GM12878 (cell line): ENCODE measurements around the gene ZNF641. TPM values are rescaled to one million over a fixed set of nuclear protein-coding genes. Genes with fewer than 3 reads are reported as not detected.

Experiments used
- ATAC-seq: fragments of 200-7000 bp; cut with Tn5 transposase; 3 replicates; pipeline ENCODE4 v1.9.1; 2020; ENCODE audit warnings: mild to moderate bottlenecking, moderate library complexity
- BruUV-seq: library from RNA; stranded (reverse); fragments of 400-500 nt; replicated peaks from 2 replicates; lab custom pipeline; 2021; lab: Mats Ljungman, UMichigan
- CTCF ChIA-PET: fragments of 300-600 bp; sonication (Branson Sonifier 250); formaldehyde crosslinking; extraction: SDS; loops from one replicate; lab custom pipeline; 2021; ENCODE audit warnings: inconsistent platforms; lab: Yijun Ruan, JAX
- POLR2A ChIA-PET: fragments of 350-600 bp; formaldehyde crosslinking; extraction: SDS; loops from one replicate; lab custom pipeline; 2021; ENCODE audit warnings: inconsistent platforms; lab: Charles Lee
- RAD21 ChIA-PET: fragments of 300-600 bp; sonication (Branson Sonifier 250); formaldehyde crosslinking; loops from one replicate; lab custom pipeline; 2023; ENCODE audit warnings: antibody characterized with exemption; ENCODE audit not compliant: unreplicated experiment; lab: Charles Lee
- SMC1A ChIA-PET: fragments of 300-600 bp; sonication (Branson Sonifier 250); formaldehyde crosslinking; loops from one replicate; lab custom pipeline; 2023; ENCODE audit not compliant: unreplicated experiment, uncharacterized antibody; lab: Charles Lee
- DNase-seq: peaks from one replicate; pipeline ENCODE4 v3.0.0-alpha.2; 2011; ENCODE audit warnings: low read depth, low spot score
- FAIRE-seq: peaks from 3 replicates; lab custom pipeline; 2011; peaks lifted over from hg19 to GRCh38; lab: Jason Lieb, UNC
- H2AFZ ChIP-seq: 2 replicates; pipeline ENCODE4 v1.6.0; 2011; ENCODE audit warnings: low read depth, low read length, control low read depth; ENCODE audit not compliant: control insufficient read depth
- H3K27ac ChIP-seq: 2 replicates; pipeline ENCODE4 v1.5.1; 2011; ENCODE audit warnings: control low read depth; ENCODE audit not compliant: control insufficient read depth, insufficient read depth
- H3K27me3 ChIP-seq, 2 experiments: replicated peaks in 1 of 2; 2 replicates each; pipeline versions ENCODE4 v1.6.0 to v1.6.1; 2011; ENCODE audit warnings: low read length in 1 of 2; ENCODE audit not compliant: control insufficient read depth in 2 of 2, insufficient read depth in 2 of 2
- H3K36me3 ChIP-seq, 2 experiments: 2 replicates each; pipeline ENCODE4 v1.5.1; 2011; ENCODE audit warnings: low read length in 1 of 2; ENCODE audit not compliant: control insufficient read depth in 2 of 2, insufficient read depth in 2 of 2
- H3K4me1 ChIP-seq: 2 replicates; pipeline ENCODE4 v1.6.1; 2011; ENCODE audit warnings: mild to moderate bottlenecking, low read length, moderate library complexity, mixed read lengths; ENCODE audit not compliant: control insufficient read depth, insufficient read depth
- H3K4me2 ChIP-seq: 2 replicates; pipeline ENCODE4 v1.6.0; 2011; ENCODE audit warnings: control low read depth; ENCODE audit not compliant: control insufficient read depth, insufficient read depth
- H3K4me3 ChIP-seq: fragments of 200-600 bp; sonication (generic); 2 replicates; pipeline ENCODE4 v1.5.1; 2016
- H3K79me2 ChIP-seq: 2 replicates; pipeline ENCODE4 v1.6.0; 2011; ENCODE audit warnings: low read length; ENCODE audit not compliant: control insufficient read depth, insufficient read depth
- H3K9ac ChIP-seq: 2 replicates; pipeline ENCODE4 v1.8.0; 2011; ENCODE audit warnings: low read length, control low read depth, mixed read lengths; ENCODE audit not compliant: control insufficient read depth, insufficient read depth
- H3K9me3 ChIP-seq: replicated peaks from 3 replicates; pipeline ENCODE4 v1.5.1; 2011; ENCODE audit warnings: mild to moderate bottlenecking, low read length; ENCODE audit not compliant: control insufficient read depth, insufficient read depth
- H4K20me1 ChIP-seq: 2 replicates; pipeline ENCODE4 v1.6.0; 2011; ENCODE audit not compliant: control insufficient read depth, insufficient read depth
- ATF2 ChIP-seq: IDR thresholded peaks from 2 replicates; pipeline ENCODE4 v1.6.1; 2012; ENCODE audit warnings: low read length, inconsistent platforms
- CHD2 ChIP-seq: IDR thresholded peaks from 2 replicates; pipeline ENCODE4 v1.6.1; 2011; ENCODE audit warnings: low read depth, low read length, improper control_type of control experiment, borderline replicate concordance
- FOXM1 ChIP-seq: IDR thresholded peaks from 2 replicates; pipeline ENCODE4 v1.6.1; 2012; ENCODE audit warnings: low read depth, mild to moderate bottlenecking, inconsistent platforms, low read length, moderate library complexity
- JUNB ChIP-seq: IDR thresholded peaks from 2 replicates; pipeline ENCODE4 v1.6.1; 2016; ENCODE audit warnings: antibody characterized with exemption, mild to moderate bottlenecking
- MEF2A ChIP-seq: IDR thresholded peaks from 2 replicates; pipeline ENCODE4 v1.6.1; 2011; ENCODE audit warnings: low read depth, mild to moderate bottlenecking, low read length, moderate library complexity; ENCODE audit not compliant: insufficient read depth
- NFIC ChIP-seq: IDR thresholded peaks from 2 replicates; pipeline ENCODE4 v1.6.1; 2012; ENCODE audit warnings: low read depth, mild to moderate bottlenecking, inconsistent platforms, low read length, moderate library complexity
- RAD21 ChIP-seq: IDR thresholded peaks from 2 replicates; pipeline ENCODE4 v1.6.1; 2011; ENCODE audit warnings: mild to moderate bottlenecking, low read depth, low read length, moderate library complexity; ENCODE audit not compliant: insufficient read depth
- RBBP5 ChIP-seq: fragments of 200-600 bp; sonication (generic); conservative IDR thresholded peaks from 2 replicates; pipeline ENCODE4 v1.6.1; 2016
- RUNX3 ChIP-seq: IDR thresholded peaks from 2 replicates; pipeline ENCODE4 v1.6.1; 2012; ENCODE audit warnings: low read length, inconsistent platforms
- YBX1 ChIP-seq: fragments of 450-650 bp; IDR thresholded peaks from 2 replicates; pipeline ENCODE4 v1.6.1; 2016; ENCODE audit warnings: antibody characterized with exemption
- WGBS: methylation state at CpG from one replicate; pipeline ENCODE4 v1.1.6; 2016; ENCODE audit warnings: low lambda C conversion rate; ENCODE audit not compliant: insufficient replicate concordance, insufficient coverage; ENCODE audit errors: missing lambda C conversion rate; 5-methylcytosine and 5-hydroxymethylcytosine counted together
- in situ Hi-C: fragments of 300-500 bp; cut with MboI; formaldehyde crosslinking; loops from 9 replicates; pipeline ENCODE4 v1.14.3; 2018; ENCODE audit warnings: mixed read lengths
- intact Hi-C: fragments of 100-400 bp; cut with micrococcal nuclease; formaldehyde crosslinking; loops from one replicate; pipeline ENCODE4 v1.14.2; 2022; ENCODE audit not compliant: unreplicated experiment
- polyA plus RNA-seq, 11 experiments: library from polyadenylated mRNA; depleted of rRNA in 4 of 11; unstranded in 6 of 11; stranded (reverse) in 5 of 11; fragments of >200 nt; fragmentation: Nextera tagmentation in 4 of 11; fragmentation: Illumina TruSeq in 1 of 11; extraction: Ambion mirVana in 4 of 11; extraction: Trizol in 1 of 11; gene quantifications; 1 replicate in 1 of 11; 2 replicates in 10 of 11; pipeline versions ENCODE4 v1.2.1 to v1.2.3, GENCODE V29; 2011 to 2016; ENCODE audit warnings: inconsistent platforms in 2 of 11, missing spikeins in 2 of 11, low read depth in 1 of 11
- total RNA-seq, 4 experiments: library from RNA; depleted of rRNA in 3 of 4; stranded (reverse); fragments of >200 nt in 3 of 4; fragmentation: Illumina TruSeq in 1 of 4; extraction: Trizol in 1 of 4; gene quantifications; 2 replicates each; pipeline versions ENCODE4 v1.2.1 to v1.2.3, GENCODE V29; 2013 to 2021
- TF ChIP-seq, protein P1 (sequence below): fragments of 450-650 bp; IDR thresholded peaks from 2 replicates; pipeline ENCODE4 v1.6.1; 2018; ENCODE audit warnings: borderline replicate concordance, mild to moderate bottlenecking; ENCODE audit not compliant: partially characterized antibody

Gene ZNF641
- total and polyA plus RNA-seq, 10 of the 15 experiments (the other 5 are each of a cell fraction or from before 2014, with no cell fraction given) = 1.1 to 10.3 (median 6.3) TPM

DNA sequence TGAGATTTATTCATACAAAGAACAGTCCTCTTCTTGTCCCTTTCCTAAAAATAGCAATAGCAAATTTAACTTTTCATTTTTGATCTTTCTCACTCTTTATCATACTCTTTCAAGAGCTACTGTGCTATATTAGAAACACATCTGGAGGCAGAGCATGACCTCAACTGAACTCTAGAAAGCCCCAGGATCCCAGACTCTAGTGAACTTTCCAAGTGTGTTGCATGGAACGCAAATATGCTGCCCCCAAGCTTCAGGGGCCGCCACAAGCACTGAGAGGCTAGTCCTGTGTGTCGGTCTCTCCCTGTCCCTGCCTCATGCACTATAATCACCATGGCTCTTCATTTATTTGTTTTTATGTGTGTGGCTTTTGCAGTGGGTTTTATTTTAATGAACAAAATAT lies 38.7 kb upstream of the ZNF641 start:
- 0 out of 2 replicates have a peak, but pooled peaks have one; percentile 21 for TF ChIP-seq ATF2
- peak; percentile 54; the same call in 1 of the 2 replicates for TF ChIP-seq MEF2A
- no peak for TF ChIP-seq CHD2
- TF ChIP-seq NFIC = peak; percentile 59; the same call in 1 of the 2 replicates
- 0 out of 2 replicates have a peak, but pooled peaks have one; percentile 9 for TF ChIP-seq JUNB
- TF ChIP-seq RAD21 = peak; percentile 10; the same call in 1 of the 2 replicates
- no peak for TF ChIP-seq RBBP5
- TF ChIP-seq, protein P1, sequence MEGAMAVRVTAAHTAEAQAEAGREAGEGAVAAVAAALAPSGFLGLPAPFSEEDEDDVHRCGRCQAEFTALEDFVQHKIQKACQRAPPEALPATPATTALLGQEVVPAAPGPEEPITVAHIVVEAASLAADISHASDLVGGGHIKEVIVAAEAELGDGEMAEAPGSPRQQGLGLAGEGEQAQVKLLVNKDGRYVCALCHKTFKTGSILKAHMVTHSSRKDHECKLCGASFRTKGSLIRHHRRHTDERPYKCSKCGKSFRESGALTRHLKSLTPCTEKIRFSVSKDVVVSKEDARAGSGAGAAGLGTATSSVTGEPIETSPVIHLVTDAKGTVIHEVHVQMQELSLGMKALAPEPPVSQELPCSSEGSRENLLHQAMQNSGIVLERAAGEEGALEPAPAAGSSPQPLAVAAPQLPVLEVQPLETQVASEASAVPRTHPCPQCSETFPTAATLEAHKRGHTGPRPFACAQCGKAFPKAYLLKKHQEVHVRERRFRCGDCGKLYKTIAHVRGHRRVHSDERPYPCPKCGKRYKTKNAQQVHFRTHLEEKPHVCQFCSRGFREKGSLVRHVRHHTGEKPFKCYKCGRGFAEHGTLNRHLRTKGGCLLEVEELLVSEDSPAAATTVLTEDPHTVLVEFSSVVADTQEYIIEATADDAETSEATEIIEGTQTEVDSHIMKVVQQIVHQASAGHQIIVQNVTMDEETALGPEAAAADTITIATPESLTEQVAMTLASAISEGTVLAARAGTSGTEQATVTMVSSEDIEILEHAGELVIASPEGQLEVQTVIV = no peak
- TF ChIP-seq YBX1 = no peak
- TF ChIP-seq RUNX3 = peak; percentile 18; the same call in 1 of the 2 replicates
- TF ChIP-seq FOXM1 = 0 out of 2 replicates have a peak, but pooled peaks have one; percentile 38
- TF ChIP-seq, all 136 proteins: peak for 7
- POLR2A ChIA-PET = no interaction called here
- no peaks in the 10 kb centered on the region for H3K9me3 ChIP-seq
- no peaks in the 10 kb centered on the region for H3K79me2 ChIP-seq
- WGBS = 44% methylated on average over 3 of the region's 3 CpGs
- no peak overlapping the region for H3K4me3 ChIP-seq
- ATAC-seq (no peak), DNase-seq (no peak), FAIRE-seq (no peak)
- no peaks in the 10 kb centered on the region for H4K20me1 ChIP-seq
- no peaks in the 10 kb centered on the region for H3K4me1 ChIP-seq
- no TSS peak for BruUV-seq
- intact Hi-C loops = no loop called here
- H3K27ac ChIP-seq = no peak overlapping the region
- H2AFZ ChIP-seq = no peak overlapping the region
- H3K36me3 ChIP-seq = no peaks in the 10 kb centered on the region
- RAD21 ChIA-PET = no interaction called here
- CTCF ChIA-PET = no interaction called here
- SMC1A ChIA-PET = no interaction called here
- in situ Hi-C loops = no loop called here
- H3K9ac ChIP-seq = no peak overlapping the region
- no peak overlapping the region for H3K4me2 ChIP-seq
- H3K27me3 ChIP-seq = no peaks in the 10 kb centered on the region
